OCI-LY1 (cell line): ENCODE results near the gene PDCD4.
A peak's percentile ranks its signal among the peaks of the same experiment; 100 is the strongest.

ENCODE experiments used
- H2AFZ ChIP-seq: fragments of 200-600 bp; sonication (generic), shearing (Covaris generic); 2 replicates; pipeline ENCODE4 v1.6.0; 2014; ENCODE audit warnings: antibody characterized with exemption, mild to moderate bottlenecking, low read length
- H3F3A ChIP-seq: fragments of 200-600 bp; sonication (generic), shearing (Covaris generic); 2 replicates; pipeline ENCODE4 v1.6.0; 2014; ENCODE audit warnings: mild to moderate bottlenecking, antibody characterized with exemption, low read length, moderate library complexity; ENCODE audit not compliant: insufficient read depth
- H3K27ac ChIP-seq: fragments of 200-600 bp; sonication (generic); 2 replicates; pipeline ENCODE4 v1.5.1; 2014; ENCODE audit warnings: low read length, mixed run types, mild to moderate bottlenecking, low read depth; ENCODE audit not compliant: poor library complexity, severe bottlenecking
- H3K27me3 ChIP-seq: fragments of 200-600 bp; sonication (generic); 2 replicates; pipeline ENCODE4 v1.6.0; 2014; ENCODE audit warnings: antibody characterized with exemption, mild to moderate bottlenecking, low read length, moderate library complexity; ENCODE audit not compliant: insufficient read depth
- H3K36me3 ChIP-seq: fragments of 200-600 bp; sonication (generic); 2 replicates; pipeline ENCODE4 v1.6.1; 2014; ENCODE audit warnings: mild to moderate bottlenecking, antibody characterized with exemption, low read length, moderate library complexity, mixed read lengths; ENCODE audit not compliant: insufficient read depth
- H3K4me1 ChIP-seq: fragments of 200-600 bp; sonication (generic); 2 replicates; pipeline ENCODE4 v1.5.1; 2014; ENCODE audit warnings: mild to moderate bottlenecking, low read length, moderate library complexity; ENCODE audit not compliant: insufficient read depth, severe bottlenecking
- H3K4me2 ChIP-seq: fragments of 200-600 bp; sonication (generic), shearing (Covaris generic); 2 replicates; pipeline ENCODE4 v1.6.1; 2014; ENCODE audit warnings: low read length
- H3K4me3 ChIP-seq: fragments of 200-600 bp; sonication (generic); 2 replicates; pipeline ENCODE4 v1.5.1; 2014; ENCODE audit warnings: low read length, low read depth, mild to moderate bottlenecking, mixed read lengths; ENCODE audit not compliant: poor library complexity, severe bottlenecking
- H3K79me2 ChIP-seq: fragments of 200-600 bp; shearing (Covaris generic); 2 replicates; pipeline ENCODE4 v1.6.1; 2016; ENCODE audit warnings: mixed run types, low read length, mixed read lengths; ENCODE audit not compliant: insufficient read depth
- H3K9ac ChIP-seq: fragments of 200-600 bp; sonication (generic), shearing (Covaris generic); 2 replicates; pipeline ENCODE4 v1.6.1; 2014; ENCODE audit warnings: mild to moderate bottlenecking, low read length, mixed read lengths
- H3K9me2 ChIP-seq: fragments of 200-600 bp; sonication (generic), shearing (Covaris generic); 2 replicates; pipeline ENCODE4 v1.6.1; 2014; ENCODE audit warnings: low read depth, mild to moderate bottlenecking, low read length, mixed read lengths
- H3K9me3 ChIP-seq: fragments of 200-600 bp; shearing (Covaris generic); 2 replicates; pipeline ENCODE4 v1.6.1; 2014; ENCODE audit warnings: low read length, mixed read lengths
- H4K20me1 ChIP-seq: fragments of 200-600 bp; sonication (generic), shearing (Covaris generic); 2 replicates; pipeline ENCODE4 v1.6.0; 2016; ENCODE audit warnings: mild to moderate bottlenecking, low read length; ENCODE audit not compliant: insufficient read depth
- EZH2 ChIP-seq: fragments of 200-600 bp; sonication (generic), shearing (Covaris generic); IDR thresholded peaks from 2 replicates; pipeline ENCODE4 v1.8.0; 2017; ENCODE audit warnings: borderline replicate concordance, mixed run types, mild to moderate bottlenecking, antibody characterized with exemption, low read length, moderate library complexity, mixed read lengths
- TF ChIP-seq, protein P1 (sequence below): fragments of 200-600 bp; sonication (generic), shearing (Covaris generic); IDR thresholded peaks from 2 replicates; pipeline ENCODE4 v1.5.1; 2017; ENCODE audit warnings: mild to moderate bottlenecking, antibody characterized with exemption, low read length, moderate library complexity, mixed read lengths

PDCD4 gene

DNA sequence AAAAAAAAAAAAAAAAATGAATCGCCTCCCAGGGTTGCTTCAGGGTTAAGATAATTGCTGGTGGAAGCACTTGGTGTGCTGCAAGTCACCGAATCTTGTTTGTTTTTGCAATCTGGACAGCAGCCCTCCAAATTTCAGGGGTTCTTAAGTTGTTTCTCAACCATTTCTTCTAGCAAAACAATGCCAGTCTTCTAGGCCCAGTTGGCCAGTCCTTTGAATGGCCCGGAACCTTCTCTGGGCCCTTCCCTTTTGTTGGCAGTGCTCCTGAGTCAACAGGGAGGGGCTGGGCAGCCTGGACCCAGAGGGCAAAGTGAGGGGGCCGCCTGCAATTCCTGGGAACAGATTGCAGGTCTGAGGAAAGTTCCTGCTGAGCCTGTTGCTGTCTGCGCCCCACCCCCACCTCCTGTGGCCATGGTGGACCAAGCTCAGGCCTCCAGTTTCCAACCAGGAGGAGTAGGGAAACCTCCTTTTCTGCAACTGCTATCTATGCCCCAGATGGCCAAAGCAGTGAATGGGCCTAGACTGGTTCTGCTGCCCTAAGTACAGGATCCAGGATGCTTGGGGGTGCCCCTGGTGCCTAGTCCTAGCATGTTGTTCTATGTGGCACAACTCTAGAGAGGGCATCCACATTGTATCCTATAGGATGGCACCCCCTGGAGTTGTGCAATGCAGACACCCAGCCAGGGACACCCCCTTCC lies 31.4 kb upstream of the PDCD4 start:
- Histone ChIP-seq H3F3A (no peaks in the 10 kb centered on the region), H2AFZ (no peak overlapping the region), H3K27me3 (no peaks in the 10 kb centered on the region), H3K4me1 (peaks cover 83% of the 10 kb centered on the region), H3K9ac (no peak overlapping the region; the same call in 1 of the 2 replicates), H4K20me1 (no peaks in the 10 kb centered on the region), H3K9me2 (no peaks in the 10 kb centered on the region), H3K4me2 (no peak overlapping the region), H3K79me2 (no peaks in the 10 kb centered on the region), H3K27ac (peak overlapping the region; percentile 99), H3K36me3 (no peaks in the 10 kb centered on the region), H3K9me3 (no peaks in the 10 kb centered on the region), H3K4me3 (no peak overlapping the region)
- no peak for TF ChIP-seq EZH2
- TF ChIP-seq, protein P1, sequence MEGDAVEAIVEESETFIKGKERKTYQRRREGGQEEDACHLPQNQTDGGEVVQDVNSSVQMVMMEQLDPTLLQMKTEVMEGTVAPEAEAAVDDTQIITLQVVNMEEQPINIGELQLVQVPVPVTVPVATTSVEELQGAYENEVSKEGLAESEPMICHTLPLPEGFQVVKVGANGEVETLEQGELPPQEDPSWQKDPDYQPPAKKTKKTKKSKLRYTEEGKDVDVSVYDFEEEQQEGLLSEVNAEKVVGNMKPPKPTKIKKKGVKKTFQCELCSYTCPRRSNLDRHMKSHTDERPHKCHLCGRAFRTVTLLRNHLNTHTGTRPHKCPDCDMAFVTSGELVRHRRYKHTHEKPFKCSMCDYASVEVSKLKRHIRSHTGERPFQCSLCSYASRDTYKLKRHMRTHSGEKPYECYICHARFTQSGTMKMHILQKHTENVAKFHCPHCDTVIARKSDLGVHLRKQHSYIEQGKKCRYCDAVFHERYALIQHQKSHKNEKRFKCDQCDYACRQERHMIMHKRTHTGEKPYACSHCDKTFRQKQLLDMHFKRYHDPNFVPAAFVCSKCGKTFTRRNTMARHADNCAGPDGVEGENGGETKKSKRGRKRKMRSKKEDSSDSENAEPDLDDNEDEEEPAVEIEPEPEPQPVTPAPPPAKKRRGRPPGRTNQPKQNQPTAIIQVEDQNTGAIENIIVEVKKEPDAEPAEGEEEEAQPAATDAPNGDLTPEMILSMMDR, result no peak

DNA sequence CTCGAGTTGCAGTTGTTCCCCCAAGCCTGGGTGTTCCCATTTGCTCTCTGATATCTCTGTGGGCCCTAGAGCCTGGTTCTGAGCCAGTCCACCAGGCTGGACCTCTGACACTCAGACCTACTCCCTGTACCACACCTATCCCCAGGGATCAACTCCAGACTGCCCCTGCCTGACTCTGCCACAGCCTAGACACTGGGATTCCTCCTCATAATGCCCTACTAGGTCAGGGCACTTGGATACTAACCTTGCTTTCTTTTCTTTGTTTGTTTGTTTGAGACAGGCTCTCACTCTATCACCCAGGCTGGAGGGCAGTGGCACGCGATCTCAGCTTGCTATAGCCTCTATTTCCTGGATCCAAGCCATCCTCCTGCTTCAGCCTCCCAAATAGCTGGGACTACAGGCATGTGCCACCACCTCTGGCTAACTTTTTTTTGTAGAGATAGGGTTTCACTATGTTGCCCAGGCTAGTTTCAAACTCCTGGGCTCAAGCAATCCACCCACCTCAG lies 30.8 kb upstream of the PDCD4 start:
- peak overlapping the region; percentile 86; the same call in 1 of the 2 replicates for H3K4me2 ChIP-seq
- H3K4me3 ChIP-seq, result no peak overlapping the region
- peak overlapping the region; percentile 99 for H3K27ac ChIP-seq
- TF ChIP-seq, protein P1, result no peak
- no peak for TF ChIP-seq EZH2
- no peak overlapping the region; the same call in 1 of the 2 replicates for H3K9ac ChIP-seq
- H3K36me3 ChIP-seq, result no peaks in the 10 kb centered on the region
- no peaks in the 10 kb centered on the region for H4K20me1 ChIP-seq
- no peaks in the 10 kb centered on the region for H3K79me2 ChIP-seq
- H3K4me1 ChIP-seq, result peaks cover 83% of the 10 kb centered on the region
- no peak overlapping the region for H2AFZ ChIP-seq
- no peaks in the 10 kb centered on the region for H3K9me2 ChIP-seq
- no peaks in the 10 kb centered on the region for H3K9me3 ChIP-seq
- no peaks in the 10 kb centered on the region for H3K27me3 ChIP-seq
- no peaks in the 10 kb centered on the region for H3F3A ChIP-seq

DNA sequence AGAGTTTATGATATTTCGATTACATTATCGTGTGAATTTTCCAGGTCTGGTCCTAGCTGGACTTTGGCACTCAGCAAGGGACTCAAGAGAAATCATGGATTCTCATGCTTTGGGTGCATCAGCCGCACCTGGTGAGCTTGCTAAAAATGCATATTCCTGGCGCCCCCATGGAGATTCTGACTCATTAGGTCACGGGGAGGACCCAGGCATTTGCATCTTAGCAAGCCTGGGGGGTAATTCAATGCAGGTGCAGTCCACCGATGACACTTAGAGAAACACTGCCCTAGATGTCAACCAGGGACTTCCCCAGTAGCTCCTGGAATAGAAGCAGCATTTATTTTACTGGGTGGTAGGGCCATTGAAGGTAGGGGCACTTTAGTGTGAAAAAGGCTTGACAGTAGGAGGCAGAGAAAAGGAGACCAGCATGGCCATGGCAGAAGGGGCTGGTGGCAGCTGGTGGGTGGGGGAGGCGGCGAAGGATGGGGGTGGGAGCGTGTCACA lies 29.9 kb upstream of the PDCD4 start:
- Histone ChIP-seq H3K4me1 (peaks cover 83% of the 10 kb centered on the region), H3K79me2 (no peaks in the 10 kb centered on the region), H3F3A (no peaks in the 10 kb centered on the region), H3K9ac (peak overlapping the region; percentile 84), H3K4me2 (peak overlapping the region; percentile 86), H3K4me3 (peak overlapping the region; percentile 51), H2AFZ (no peak overlapping the region), H3K27ac (peak overlapping the region; percentile 99), H3K27me3 (no peaks in the 10 kb centered on the region), H3K36me3 (no peaks in the 10 kb centered on the region), H3K9me3 (no peaks in the 10 kb centered on the region), H4K20me1 (no peaks in the 10 kb centered on the region), H3K9me2 (no peaks in the 10 kb centered on the region)
- no peak for TF ChIP-seq EZH2
- TF ChIP-seq, protein P1, result no peak
